ENCODE measurements around the gene DMRT1.

The DMRT1 gene

GRCh38 chr9:926976-927375 is 85.5 kb downstream of the DMRT1 start:
- no peak for TF ChIP-seq CTCF (IDR thresholded peaks at IDR 0.05; ENCODE audit: low read depth, low read length)
- no peak for DNase-seq (ENCODE audit: extremely low read depth, low read depth)

DNA sequence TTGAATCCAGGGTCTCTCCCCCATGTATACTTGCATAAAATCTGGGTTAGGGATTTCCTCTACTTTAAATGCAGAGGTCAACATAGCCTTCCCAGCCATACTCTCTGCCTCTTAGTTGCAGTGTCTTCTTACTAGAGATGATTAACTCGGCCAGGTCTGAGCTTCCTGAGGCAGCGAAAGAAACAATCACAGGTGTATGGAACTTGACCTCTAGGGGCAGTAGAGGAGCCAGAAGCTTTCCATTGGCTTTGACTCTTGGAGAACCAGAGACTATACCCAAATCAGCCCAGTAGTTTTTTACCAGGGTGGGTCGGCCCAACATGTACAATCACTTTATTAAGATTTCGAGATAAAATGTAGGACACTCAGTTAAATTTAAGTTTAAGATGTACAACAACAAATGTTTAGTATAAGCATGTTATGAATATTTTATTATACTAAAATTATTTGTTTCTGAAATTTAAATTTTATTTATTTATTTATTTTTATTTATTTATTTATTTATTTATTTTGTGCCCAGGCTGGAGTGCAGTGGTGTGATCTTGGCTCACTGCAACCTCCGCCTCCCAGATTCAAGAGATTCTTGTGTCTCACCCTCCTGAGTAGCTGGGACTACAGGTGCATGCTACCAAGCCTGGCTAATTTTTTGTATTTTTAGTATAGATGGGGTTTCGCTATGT is 87.0 kb downstream of the DMRT1 start:
- TF ChIP-seq CTCF (IDR thresholded peaks at IDR 0.05; ENCODE audit: low read depth, low read length): peak; percentile 34

DNA sequence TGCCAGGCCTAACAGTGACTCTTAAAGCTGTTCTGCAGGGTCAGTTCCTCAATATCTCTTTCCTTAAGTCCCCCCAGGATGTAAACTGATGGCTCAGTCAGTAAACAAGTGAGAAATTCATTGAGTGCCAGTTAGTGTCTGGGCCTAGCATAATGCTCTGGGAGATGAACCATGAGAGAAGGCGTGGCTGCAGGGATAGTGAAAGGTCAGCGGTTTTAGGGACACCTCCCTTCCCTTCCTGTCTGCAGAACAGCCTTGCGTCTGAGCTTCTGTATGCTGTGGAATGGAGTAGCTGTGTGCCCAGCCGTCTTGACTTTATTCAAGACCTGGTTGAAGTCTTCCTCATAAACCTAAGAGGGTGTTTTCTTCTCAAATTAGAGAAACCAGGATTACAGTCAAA is 88.2 kb downstream of the DMRT1 start:
- DNase-seq (ENCODE audit: extremely low read depth, low read depth): no peak
- no peak for TF ChIP-seq CTCF (IDR thresholded peaks at IDR 0.05; ENCODE audit: low read depth, low read length)

More for the DNA sequence above, 87.0 kb downstream of the DMRT1 start:
- DNase-seq (ENCODE audit: extremely low read depth, low read depth): no peak

GRCh38 chr9:933356-933755 is 91.9 kb downstream of the DMRT1 start:
- DNase-seq (ENCODE audit: extremely low read depth, low read depth): no peak
- no peak for TF ChIP-seq CTCF (IDR thresholded peaks at IDR 0.05; ENCODE audit: low read depth, low read length)

DNA sequence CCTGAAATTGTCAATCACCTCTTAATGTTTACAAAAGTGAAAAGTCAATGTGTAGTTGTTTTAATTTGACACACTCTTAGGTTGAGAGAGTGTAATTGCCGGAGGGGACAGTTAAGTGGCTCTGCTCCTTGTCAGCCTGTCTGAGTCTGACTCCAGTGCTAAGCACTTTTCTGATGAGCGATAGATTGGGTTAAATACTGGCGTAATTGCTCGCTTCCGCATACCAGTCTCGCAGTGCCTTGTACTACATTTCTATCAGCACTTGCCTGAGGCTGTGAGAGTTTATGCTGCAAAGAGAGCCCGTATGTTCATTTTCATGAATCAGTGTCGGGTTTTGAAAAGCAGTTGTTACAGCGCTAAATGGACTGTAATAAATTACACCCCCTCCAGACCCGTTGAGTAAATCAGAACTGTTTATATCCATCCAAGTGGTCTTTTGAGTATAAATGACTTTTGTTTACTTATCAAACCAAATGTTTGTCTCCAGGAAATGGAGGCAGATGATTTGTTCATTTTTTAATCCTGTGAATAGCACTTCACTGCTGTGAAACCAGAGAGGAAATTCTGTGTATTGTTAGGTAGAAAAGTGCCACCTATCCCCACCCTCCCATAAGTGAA is 94.0 kb downstream of the DMRT1 start:
- no peak for TF ChIP-seq CTCF (IDR thresholded peaks at IDR 0.05; ENCODE audit: low read depth, low read length)
- DNase-seq (ENCODE audit: extremely low read depth, low read depth): no peak

GRCh38 chr9:942805-943580 is 101.5 kb downstream of the DMRT1 start:
- DNase-seq (ENCODE audit: extremely low read depth, low read depth): no peak
- TF ChIP-seq CTCF (IDR thresholded peaks at IDR 0.05; ENCODE audit: low read depth, low read length): no peak

DNA sequence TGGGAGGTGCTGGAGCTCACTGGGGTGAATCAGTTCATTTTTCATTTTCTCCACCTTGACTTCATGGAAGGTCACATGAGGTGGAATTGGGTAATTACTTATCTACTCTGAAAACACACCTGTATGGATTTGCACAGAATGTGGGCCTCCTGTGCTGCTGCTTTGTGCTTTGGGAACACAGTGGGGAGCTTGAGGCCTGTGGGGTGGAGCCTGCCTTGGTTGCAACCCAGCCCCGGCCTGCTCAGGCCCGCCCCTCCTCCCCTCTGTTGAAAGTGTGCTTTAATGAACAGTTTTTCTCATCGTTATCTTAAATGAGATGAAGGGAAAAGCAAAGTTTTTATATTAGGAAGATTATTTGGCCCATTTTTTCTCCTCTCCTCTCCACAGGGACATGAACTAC is 106.5 kb downstream of the DMRT1 start:
- no peak for DNase-seq (ENCODE audit: extremely low read depth, low read depth)
- no peak for TF ChIP-seq CTCF (IDR thresholded peaks at IDR 0.05; ENCODE audit: low read depth, low read length)
